ENCODE data around the gene JCHAIN.

JCHAIN gene

GRCh38 chr4:70630162-70630561 lies 36.1 kb downstream of the JCHAIN start:
- H3K36me3 ChIP-seq (replicated peaks in 1 of 2; ENCODE audit: control insufficient read depth in 2 of 2, insufficient read depth in 2 of 2, low read length in 2 of 2), result no peaks in the 10 kb centered on the region
- H2AK5ac ChIP-seq (ENCODE audit: low read depth, low read length), result no peak overlapping the region
- no CpG with 5 or more reads among the region's 3 CpGs for WGBS, 2 donors (ENCODE audit: extremely low coverage in 2 of 2, insufficient read length in 2 of 2, insufficient replicate concordance in 1 of 2)

DNA sequence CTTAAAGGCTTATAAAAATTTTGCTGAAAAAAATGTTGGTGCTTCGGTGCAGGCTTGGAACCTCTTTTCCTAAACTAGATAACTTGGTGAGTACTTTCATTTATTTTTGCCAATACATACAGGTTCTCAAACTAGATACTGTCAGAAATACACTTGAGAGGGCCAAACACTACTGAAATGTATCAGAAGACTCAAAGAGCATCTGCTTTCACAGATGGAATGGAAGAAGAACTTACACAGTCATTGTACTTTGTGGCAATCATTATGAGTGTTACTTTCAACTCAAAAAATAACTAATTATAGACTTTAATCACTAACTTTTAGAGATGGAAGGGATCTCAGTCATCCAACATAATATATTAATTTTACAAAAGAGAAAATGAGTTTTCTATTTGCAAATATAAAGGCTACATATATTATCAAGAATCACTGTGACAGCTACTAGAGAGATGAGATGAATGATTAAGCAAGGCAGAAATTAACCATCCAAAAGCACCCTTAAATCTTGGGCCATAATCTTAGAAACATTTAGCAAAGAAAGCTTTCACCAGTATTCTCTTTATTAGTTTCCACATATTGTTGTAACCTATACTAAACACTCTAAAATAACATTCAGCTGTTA lies 36.7 kb downstream of the JCHAIN start:
- Histone ChIP-seq H4K91ac (ENCODE audit: low read depth, low read length, poor library complexity) (no peak overlapping the region), H2BK5ac (ENCODE audit: low read length) (no peak overlapping the region), H2AFZ (ENCODE audit: low read length) (no peak overlapping the region), H2BK15ac (ENCODE audit: low read length) (no peak overlapping the region), H3K36me3 (replicated peaks in 1 of 2; ENCODE audit: control insufficient read depth in 2 of 2, insufficient read depth in 2 of 2, low read length in 2 of 2) (no peaks in the 10 kb centered on the region), H3K23ac (ENCODE audit: low read depth, low read length, poor library complexity) (no peak overlapping the region), H3K14ac (ENCODE audit: low read length) (no peak overlapping the region), H4K8ac (ENCODE audit: low read depth, low read length) (no peak overlapping the region), H3K4me3 (ENCODE audit: low read length in 2 of 2) (no peak overlapping the region), H3K9ac (ENCODE audit: low read depth, low read length, poor library complexity) (no peak overlapping the region), H3K4me1 (ENCODE audit: control insufficient read depth in 2 of 2, insufficient read depth in 1 of 2, low read depth in 1 of 2, low read length in 2 of 2) (no peaks in the 10 kb centered on the region), H3K4ac (ENCODE audit: low read length) (no peak overlapping the region), H2BK120ac (ENCODE audit: low read depth, low read length) (no peak overlapping the region), H3K79me1 (ENCODE audit: low read depth, low read length) (no peaks in the 10 kb centered on the region), H3K9me3 (replicated peaks in 1 of 2; ENCODE audit: control insufficient read depth in 2 of 2, insufficient read depth in 1 of 2, low read depth in 1 of 2, low read length in 2 of 2) (no peaks in the 10 kb centered on the region), H3K27ac (replicated peaks; ENCODE audit: low read length) (no peak overlapping the region), H3K27me3 (ENCODE audit: control insufficient read depth in 3 of 3, insufficient read depth in 3 of 3, low read depth in 1 of 3, low read length in 3 of 3) (no peaks in the 10 kb centered on the region), H3K18ac (ENCODE audit: low read length) (no peak overlapping the region), H2BK12ac (ENCODE audit: low read length) (no peak overlapping the region), H3K4me2 (ENCODE audit: insufficient read depth, low read length, poor library complexity, severe bottlenecking) (no peak overlapping the region), H2AK5ac (ENCODE audit: low read depth, low read length) (no peak overlapping the region)
- no peak for DNase-seq (ENCODE audit: low spot score)
- no CpG with 5 or more reads among the region's 1 CpG for WGBS, 2 donors (ENCODE audit: extremely low coverage in 2 of 2, insufficient read length in 2 of 2, insufficient replicate concordance in 1 of 2)

More at GRCh38 chr4:70630162-70630561, 36.1 kb downstream of the JCHAIN start:
- Histone ChIP-seq H3K4me1 (ENCODE audit: control insufficient read depth in 2 of 2, insufficient read depth in 1 of 2, low read depth in 1 of 2, low read length in 2 of 2) (no peaks in the 10 kb centered on the region), H3K18ac (ENCODE audit: low read length) (no peak overlapping the region), H2BK5ac (ENCODE audit: low read length) (no peak overlapping the region), H3K23ac (ENCODE audit: low read depth, low read length, poor library complexity) (no peak overlapping the region), H3K27me3 (ENCODE audit: control insufficient read depth in 3 of 3, insufficient read depth in 3 of 3, low read depth in 1 of 3, low read length in 3 of 3) (no peaks in the 10 kb centered on the region), H3K9ac (ENCODE audit: low read depth, low read length, poor library complexity) (no peak overlapping the region), H2AFZ (ENCODE audit: low read length) (no peak overlapping the region), H2BK120ac (ENCODE audit: low read depth, low read length) (no peak overlapping the region), H4K8ac (ENCODE audit: low read depth, low read length) (no peak overlapping the region), H3K4me3 (ENCODE audit: low read length in 2 of 2) (no peak overlapping the region), H3K79me1 (ENCODE audit: low read depth, low read length) (no peaks in the 10 kb centered on the region), H3K14ac (ENCODE audit: low read length) (no peak overlapping the region), H3K4me2 (ENCODE audit: insufficient read depth, low read length, poor library complexity, severe bottlenecking) (no peak overlapping the region), H2BK15ac (ENCODE audit: low read length) (no peak overlapping the region), H3K9me3 (replicated peaks in 1 of 2; ENCODE audit: control insufficient read depth in 2 of 2, insufficient read depth in 1 of 2, low read depth in 1 of 2, low read length in 2 of 2) (no peaks in the 10 kb centered on the region), H3K4ac (ENCODE audit: low read length) (no peak overlapping the region), H3K27ac (replicated peaks; ENCODE audit: low read length) (no peak overlapping the region), H2BK12ac (ENCODE audit: low read length) (no peak overlapping the region), H4K91ac (ENCODE audit: low read depth, low read length, poor library complexity) (no peak overlapping the region)
- DNase-seq (ENCODE audit: low spot score), result no peak

DNA sequence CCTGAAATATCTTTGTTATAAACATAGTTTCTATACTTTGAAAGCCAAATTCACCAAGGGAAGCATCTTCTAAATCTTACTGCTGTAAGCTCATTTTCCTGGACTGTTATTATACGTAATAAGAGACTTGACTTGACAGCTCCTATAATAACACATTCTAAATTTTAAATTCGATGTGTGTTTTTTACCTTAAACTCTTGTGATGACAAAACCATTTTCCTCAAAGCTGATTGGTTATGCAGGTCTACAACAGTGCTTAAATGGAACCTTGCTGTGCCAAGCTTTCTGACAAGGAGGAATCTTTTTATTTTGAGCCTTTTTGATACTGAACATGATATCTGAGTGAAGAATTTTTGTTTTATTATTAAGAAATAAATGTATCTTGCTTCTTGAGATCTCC lies 37.9 kb downstream of the JCHAIN start, which contains the start of gene ENAM:
TSS of gene ENAM (plus strand) at position 301 of the 400 bp plus-strand sequence. CDS start 757 bp downstream, outside the sequence.
- H2BK12ac ChIP-seq (ENCODE audit: low read length), result no peak within 1 kb of the TSS
- H3K79me1 ChIP-seq (ENCODE audit: low read depth, low read length), result no peaks in the 10 kb centered on the region
- H2AFZ ChIP-seq (ENCODE audit: low read length), result no peak within 1 kb of the TSS
- no peak for DNase-seq (ENCODE audit: low spot score)
- H2AK5ac ChIP-seq (ENCODE audit: low read depth, low read length), result no peak within 1 kb of the TSS
- no peak within 1 kb of the TSS for H3K4me2 ChIP-seq (ENCODE audit: insufficient read depth, low read length, poor library complexity, severe bottlenecking)
- no peak within 1 kb of the TSS for H3K9ac ChIP-seq (ENCODE audit: low read depth, low read length, poor library complexity)
- H4K8ac ChIP-seq (ENCODE audit: low read depth, low read length), result no peak within 1 kb of the TSS
- no peaks in the 10 kb centered on the region for H3K27me3 ChIP-seq (ENCODE audit: control insufficient read depth in 3 of 3, insufficient read depth in 3 of 3, low read depth in 1 of 3, low read length in 3 of 3)
- no peaks in the 10 kb centered on the region for H3K36me3 ChIP-seq (replicated peaks in 1 of 2; ENCODE audit: control insufficient read depth in 2 of 2, insufficient read depth in 2 of 2, low read length in 2 of 2)
- no peak within 1 kb of the TSS for H3K18ac ChIP-seq (ENCODE audit: low read length)
- H3K14ac ChIP-seq (ENCODE audit: low read length), result no peak within 1 kb of the TSS
- no peak within 1 kb of the TSS for H3K4ac ChIP-seq (ENCODE audit: low read length)
- no CpG with 5 or more reads among the region's 2 CpGs for WGBS, 2 donors (ENCODE audit: extremely low coverage in 2 of 2, insufficient read length in 2 of 2, insufficient replicate concordance in 1 of 2)
- H4K91ac ChIP-seq (ENCODE audit: low read depth, low read length, poor library complexity), result no peak within 1 kb of the TSS
- H3K4me3 ChIP-seq (ENCODE audit: low read length in 2 of 2), result no peak within 1 kb of the TSS
- no peak within 1 kb of the TSS for H2BK5ac ChIP-seq (ENCODE audit: low read length)
- no peak within 1 kb of the TSS for H3K23ac ChIP-seq (ENCODE audit: low read depth, low read length, poor library complexity)
- H3K27ac ChIP-seq (replicated peaks; ENCODE audit: low read length), result no peak within 1 kb of the TSS
- no peaks in the 10 kb centered on the region for H3K4me1 ChIP-seq (ENCODE audit: control insufficient read depth in 2 of 2, insufficient read depth in 1 of 2, low read depth in 1 of 2, low read length in 2 of 2)
- no peaks in the 10 kb centered on the region for H3K9me3 ChIP-seq (replicated peaks in 1 of 2; ENCODE audit: control insufficient read depth in 2 of 2, insufficient read depth in 1 of 2, low read depth in 1 of 2, low read length in 2 of 2)
- H2BK15ac ChIP-seq (ENCODE audit: low read length), result no peak within 1 kb of the TSS
- no peak within 1 kb of the TSS for H2BK120ac ChIP-seq (ENCODE audit: low read depth, low read length)

DNA sequence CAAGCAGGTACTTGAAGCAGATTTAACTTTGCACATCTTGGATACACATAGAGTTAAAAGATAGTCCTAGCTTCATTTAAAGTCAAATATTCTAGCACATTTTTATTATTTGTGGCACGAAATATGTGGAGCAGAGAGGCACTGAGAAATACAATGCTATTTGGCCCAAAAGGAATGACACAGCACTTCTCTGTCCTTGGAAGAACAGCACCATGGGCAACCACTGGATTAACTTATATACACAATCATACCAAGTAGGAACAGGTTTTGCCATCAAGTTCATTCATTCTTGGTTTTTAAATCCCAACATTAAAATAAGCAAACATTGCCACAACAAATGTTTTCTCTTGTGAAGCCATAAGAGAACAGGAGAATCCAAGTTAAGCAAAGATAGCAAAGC lies 38.7 kb downstream of the JCHAIN start:
- H3K4ac ChIP-seq (ENCODE audit: low read length), result no peak overlapping the region
- no peak overlapping the region for H3K23ac ChIP-seq (ENCODE audit: low read depth, low read length, poor library complexity)
- WGBS, 2 donors (ENCODE audit: extremely low coverage in 2 of 2, insufficient read length in 2 of 2, insufficient replicate concordance in 1 of 2), result no CpG with 5 or more reads among the region's 1 CpG
- no peak overlapping the region for H3K4me3 ChIP-seq (ENCODE audit: low read length in 2 of 2)
- no peak overlapping the region for H3K4me2 ChIP-seq (ENCODE audit: insufficient read depth, low read length, poor library complexity, severe bottlenecking)
- H3K4me1 ChIP-seq (ENCODE audit: control insufficient read depth in 2 of 2, insufficient read depth in 1 of 2, low read depth in 1 of 2, low read length in 2 of 2), result no peaks in the 10 kb centered on the region
- H2AFZ ChIP-seq (ENCODE audit: low read length), result no peak overlapping the region
- no peak overlapping the region for H3K27ac ChIP-seq (replicated peaks; ENCODE audit: low read length)
- H4K8ac ChIP-seq (ENCODE audit: low read depth, low read length), result no peak overlapping the region
- no peak for DNase-seq (ENCODE audit: low spot score)
- no peaks in the 10 kb centered on the region for H3K27me3 ChIP-seq (ENCODE audit: control insufficient read depth in 3 of 3, insufficient read depth in 3 of 3, low read depth in 1 of 3, low read length in 3 of 3)
- H2BK5ac ChIP-seq (ENCODE audit: low read length), result no peak overlapping the region
- no peak overlapping the region for H2AK5ac ChIP-seq (ENCODE audit: low read depth, low read length)
- H3K9ac ChIP-seq (ENCODE audit: low read depth, low read length, poor library complexity), result no peak overlapping the region
- H4K91ac ChIP-seq (ENCODE audit: low read depth, low read length, poor library complexity), result no peak overlapping the region
- no peaks in the 10 kb centered on the region for H3K36me3 ChIP-seq (replicated peaks in 1 of 2; ENCODE audit: control insufficient read depth in 2 of 2, insufficient read depth in 2 of 2, low read length in 2 of 2)
- H3K18ac ChIP-seq (ENCODE audit: low read length), result no peak overlapping the region
- H2BK12ac ChIP-seq (ENCODE audit: low read length), result no peak overlapping the region
- H3K79me1 ChIP-seq (ENCODE audit: low read depth, low read length), result no peaks in the 10 kb centered on the region
- no peaks in the 10 kb centered on the region for H3K9me3 ChIP-seq (replicated peaks in 1 of 2; ENCODE audit: control insufficient read depth in 2 of 2, insufficient read depth in 1 of 2, low read depth in 1 of 2, low read length in 2 of 2)
- H2BK15ac ChIP-seq (ENCODE audit: low read length), result no peak overlapping the region
- H2BK120ac ChIP-seq (ENCODE audit: low read depth, low read length), result no peak overlapping the region
- H3K14ac ChIP-seq (ENCODE audit: low read length), result no peak overlapping the region

Data from neuronal stem cell (in vitro differentiated cells).